Common myeloid progenitor, CD34-positive (primary cell): Measurements from ENCODE around the gene ZNF717.

ENCODE experiments used
- CTCF ChIA-PET: fragments of 350-600 bp; sonication (Branson Sonifier 250); formaldehyde crosslinking; loops from one replicate; lab custom pipeline; 2021; ENCODE audit warnings: antibody characterized with exemption; lab: Charles Lee
- POLR2A ChIA-PET: fragments of 350-600 bp; sonication (Branson Sonifier 250); formaldehyde crosslinking; loops from one replicate; lab custom pipeline; 2021; ENCODE audit warnings: antibody characterized with exemption; lab: Charles Lee
- DNase-seq, 3 donors: peaks; one replicate each; pipeline versions ENCODE4 v3.0.0 to v3.0.0-alpha.2; 2013
- H3K27ac ChIP-seq, 2 experiments: 1 replicate in 1 of 2; 2 replicates in 1 of 2; pipeline ENCODE4 v1.7.0; 2013; ENCODE audit warnings: inconsistent platforms in 2 of 2, low read length in 2 of 2, mild to moderate bottlenecking in 2 of 2, low read depth in 1 of 2, moderate library complexity in 1 of 2; ENCODE audit not compliant: severe bottlenecking in 2 of 2, insufficient read depth in 1 of 2, poor library complexity in 1 of 2
- H3K27me3 ChIP-seq, 5 experiments: replicated peaks in 2 of 5; 1 replicate in 3 of 5; 2 replicates in 2 of 5; pipeline versions ENCODE4 v1.6.1 to v1.7.0; 2013; ENCODE audit warnings: low read length in 4 of 5, mild to moderate bottlenecking in 2 of 5, moderate library complexity in 2 of 5, inconsistent platforms in 1 of 5; ENCODE audit not compliant: insufficient read depth in 5 of 5, control insufficient read depth in 4 of 5
- H3K36me3 ChIP-seq, 4 experiments: 1 replicate in 2 of 4; 2 replicates in 2 of 4; pipeline versions ENCODE4 v1.6.1 to v1.7.0; 2013; ENCODE audit warnings: low read length in 3 of 4, control low read depth in 1 of 4, mild to moderate bottlenecking in 1 of 4; ENCODE audit not compliant: control insufficient read depth in 4 of 4, insufficient read depth in 4 of 4
- H3K4me1 ChIP-seq, 4 experiments: 1 replicate in 3 of 4; 2 replicates in 1 of 4; pipeline versions ENCODE4 v1.6.1 to v1.7.1; 2013; ENCODE audit warnings: low read length in 3 of 4, mild to moderate bottlenecking in 3 of 4, control low read depth in 1 of 4, inconsistent platforms in 1 of 4, moderate library complexity in 1 of 4; ENCODE audit not compliant: control insufficient read depth in 4 of 4, insufficient read depth in 4 of 4; ENCODE audit errors: control extremely low read depth in 1 of 4
- H3K4me3 ChIP-seq, 7 experiments: 1 replicate in 4 of 7; 2 replicates in 3 of 7; pipeline versions ENCODE4 v1.5.1 to v1.7.0; 2013; ENCODE audit warnings: mild to moderate bottlenecking in 7 of 7, low read length in 6 of 7, moderate library complexity in 6 of 7, inconsistent platforms in 2 of 7, low read depth in 2 of 7, control low read depth in 1 of 7; ENCODE audit not compliant: insufficient read depth in 4 of 7, control insufficient read depth in 1 of 7; ENCODE audit errors: extremely low read depth in 1 of 7
- H3K9me3 ChIP-seq, 5 experiments: 1 replicate in 4 of 5; 2 replicates in 1 of 5; pipeline versions ENCODE4 v1.6.1 to v1.7.1; 2013; ENCODE audit warnings: low read length in 4 of 5, mild to moderate bottlenecking in 2 of 5, inconsistent platforms in 1 of 5, low read depth in 1 of 5, moderate library complexity in 1 of 5; ENCODE audit not compliant: control insufficient read depth in 4 of 5, insufficient read depth in 2 of 5; ENCODE audit errors: control extremely low read depth in 1 of 5
- WGBS: methylation state at CpG from one replicate; pipeline ENCODE4 v1.1.5; 2013; ENCODE audit not compliant: insufficient coverage; 5-methylcytosine and 5-hydroxymethylcytosine counted together

The ZNF717 gene

GRCh38 chr3:75692061-75692460, 93.3 kb downstream of the ZNF717 start:
- Histone ChIP-seq H3K4me1 (no peaks in the 10 kb centered on the region), H3K27me3 (no peaks in the 10 kb centered on the region), H3K36me3 (no peaks in the 10 kb centered on the region), H3K27ac (no peak overlapping the region), H3K9me3 (peaks cover 0 to 9% (median 0%) of the 10 kb centered on the region in 5 experiments), H3K4me3 (no peak overlapping the region)
- ChIA-PET CTCF (no interaction called here), POLR2A (no interaction called here)
- WGBS: 50% methylated on average over 2 of the region's 2 CpGs
- no peak for DNase-seq

- CTCF ChIA-PET: no interaction called here
- no peak overlapping the region for H3K27ac ChIP-seq
- no peaks in the 10 kb centered on the region for H3K4me1 ChIP-seq
- H3K9me3 ChIP-seq: peaks cover 0 to 6% (median 0%) of the 10 kb centered on the region in 5 experiments
- WGBS: 88% methylated on average over 7 of the region's 9 CpGs
- no peaks in the 10 kb centered on the region for H3K36me3 ChIP-seq
- POLR2A ChIA-PET: no interaction called here
- no peak overlapping the region for H3K4me3 ChIP-seq
- no peak for DNase-seq
- no peaks in the 10 kb centered on the region for H3K27me3 ChIP-seq
Observed at GRCh38 chr3:75687323-75687722, 98.0 kb downstream of the ZNF717 start.
